NCI-H2107 (cell line): ENCODE results near the gene TMEM120A.

Experiments
- DNase-seq: peaks from one replicate; lab custom pipeline; 2025; lab: John Stamatoyannopoulos, UW

Gene TMEM120A

DNA sequence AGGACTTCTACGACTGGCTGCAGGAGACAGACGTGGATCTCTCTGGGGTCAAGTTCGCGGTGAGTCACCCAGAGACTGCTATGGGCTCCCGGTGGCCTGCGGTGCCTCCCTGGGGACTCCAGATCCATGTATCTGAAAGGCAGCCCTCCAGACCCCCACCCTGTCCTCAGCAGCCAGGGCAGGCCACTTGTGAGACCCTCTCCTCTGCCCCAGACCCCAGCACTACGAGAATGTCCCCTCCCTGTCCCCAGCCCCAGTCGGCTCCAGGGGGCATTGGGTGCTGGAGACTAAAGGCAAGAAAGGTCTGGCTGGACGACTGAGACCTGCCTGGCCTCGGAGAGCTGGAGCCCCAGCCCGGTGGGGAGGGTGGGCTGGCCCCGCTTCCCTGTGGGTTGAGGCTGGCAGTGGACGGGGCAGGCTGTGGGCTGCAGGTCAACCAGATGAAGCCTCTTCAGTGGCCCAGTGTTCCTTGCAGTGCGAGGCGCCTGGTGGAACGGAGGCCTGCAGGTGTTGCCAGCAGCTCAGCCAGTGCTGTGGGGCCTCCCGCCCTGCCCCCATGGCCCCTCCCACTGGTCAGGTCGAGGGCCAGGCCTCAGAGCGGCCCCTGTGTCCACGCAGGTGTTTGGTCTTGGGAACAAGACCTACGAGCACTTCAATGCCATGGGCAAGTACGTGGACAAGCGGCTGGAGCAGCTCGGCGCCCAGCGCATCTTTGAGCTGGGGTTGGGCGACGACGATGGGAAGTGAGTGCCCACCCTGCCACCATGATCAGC is 13.8 kb downstream of the TMEM120A start:
- no peak for DNase-seq

- DNase-seq: no peak
These were observed 14.5 kb downstream of the TMEM120A start for GRCh38 chr7:75979759-75980429.

DNA sequence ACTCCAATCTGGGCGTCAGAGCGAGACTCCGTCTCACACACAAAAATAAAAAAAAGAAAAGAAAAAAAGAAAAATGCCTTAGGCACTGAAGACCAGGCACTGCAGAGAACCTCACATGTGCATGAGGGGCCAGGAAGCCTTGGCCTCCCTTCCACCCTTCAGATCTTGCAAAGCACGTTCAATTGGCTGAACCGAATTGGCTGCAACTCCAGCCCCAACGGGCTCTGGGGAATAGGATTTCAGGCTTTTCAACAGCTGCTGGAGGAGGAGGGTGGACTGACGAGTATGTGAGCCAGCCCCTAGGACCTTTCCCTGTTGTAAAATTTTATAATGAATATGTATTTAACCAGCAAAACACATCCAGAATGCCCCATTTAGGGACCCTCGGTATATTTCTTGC is 16.7 kb downstream of the TMEM120A start:
- DNase-seq: peak; percentile 19

DNA sequence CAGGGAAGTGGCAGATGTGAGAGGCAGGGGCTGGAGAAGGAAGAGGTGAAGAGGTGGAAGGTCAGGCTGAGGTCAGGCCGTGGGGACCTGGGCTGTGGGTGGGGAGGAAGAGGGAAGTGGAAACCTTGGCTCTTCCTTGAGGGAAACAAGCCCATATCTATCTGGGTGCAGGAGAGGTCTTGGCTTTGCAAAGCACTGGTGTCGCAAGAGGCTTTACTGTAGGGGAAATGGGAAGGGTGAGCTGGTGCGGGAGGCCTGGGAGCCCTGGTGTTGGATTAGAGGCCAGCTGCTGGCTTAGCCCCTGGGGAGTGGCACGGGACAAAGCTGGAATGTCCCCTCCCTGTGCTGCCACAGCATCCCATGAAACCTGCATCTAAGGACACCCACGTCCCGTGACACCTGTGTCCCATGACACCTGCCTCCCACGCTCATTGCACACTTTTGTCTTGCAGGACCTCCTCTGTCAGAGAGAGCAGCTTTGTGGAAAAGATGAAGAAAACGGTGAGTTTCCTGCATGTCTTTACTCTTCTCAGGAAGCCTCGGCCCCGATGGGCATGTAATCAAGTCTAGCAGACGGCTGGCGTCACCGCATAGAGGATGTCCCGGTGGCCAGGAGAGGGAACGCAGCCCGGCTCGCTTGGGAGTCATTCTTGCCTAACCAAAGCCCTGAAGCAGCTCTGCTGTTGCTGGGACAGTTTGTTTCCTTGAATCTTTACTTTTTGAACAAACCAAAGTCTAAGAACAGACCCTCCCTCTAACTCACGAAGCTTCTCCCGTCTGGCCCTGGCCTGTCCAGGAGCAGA is 22.2 kb downstream of the TMEM120A start:
- no peak for DNase-seq

- DNase-seq: no peak
These were observed 23.0 kb downstream of the TMEM120A start for GRCh38 chr7:75971309-75971960.

- no peak for DNase-seq
These were observed 24.5 kb downstream of the TMEM120A start for GRCh38 chr7:75969704-75970498.

GRCh38 chr7:75969182-75969581 is 25.2 kb downstream of the TMEM120A start:
- DNase-seq: no peak

DNA sequence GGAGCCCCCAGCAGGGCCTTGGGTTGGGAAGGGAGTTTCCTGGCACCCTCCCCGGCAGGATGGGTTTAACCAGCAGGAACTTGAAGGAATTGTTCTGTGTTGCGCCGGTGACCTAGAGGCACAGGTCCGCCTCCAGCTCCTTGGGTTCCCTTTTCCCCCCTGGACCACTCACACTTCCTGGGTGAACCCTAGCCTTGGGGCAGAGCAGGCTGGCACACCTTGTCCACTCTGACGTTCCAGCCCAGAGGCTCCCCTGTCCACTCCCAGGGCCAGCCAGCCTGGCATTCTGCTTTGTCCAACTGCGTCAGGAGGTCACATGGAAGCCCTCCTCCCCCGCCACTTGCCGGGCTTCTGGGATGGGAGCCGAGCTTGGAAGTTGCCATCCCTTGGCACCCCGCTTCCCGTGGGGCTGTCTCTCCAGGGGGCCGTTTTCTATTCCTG is 25.8 kb downstream of the TMEM120A start:
- DNase-seq: no peak

DNA sequence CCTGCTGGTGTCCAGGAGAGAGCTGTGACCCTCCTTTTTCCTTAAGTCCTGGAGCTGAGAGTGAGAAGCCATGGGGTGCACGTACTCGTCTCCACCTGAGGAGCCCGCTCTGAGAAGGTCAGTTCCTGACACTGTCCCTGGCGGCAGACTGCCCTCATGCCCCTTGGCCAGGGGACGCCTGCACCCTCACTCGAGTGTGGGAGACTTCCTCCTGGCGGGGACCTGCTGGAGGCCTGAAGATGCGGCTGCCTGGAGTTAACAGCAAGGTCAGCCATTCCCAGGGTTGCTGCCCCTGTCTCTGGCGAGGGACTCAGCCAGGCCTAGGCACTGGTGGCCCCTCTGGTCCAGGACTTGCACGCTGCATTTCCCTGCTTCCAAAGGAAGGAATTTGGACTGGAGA is 26.4 kb downstream of the TMEM120A start:
- no peak for DNase-seq

GRCh38 chr7:75967487-75967997 is 26.9 kb downstream of the TMEM120A start:
- no peak for DNase-seq

GRCh38 chr7:75967055-75967454 is 27.3 kb downstream of the TMEM120A start:
- DNase-seq: no peak

GRCh38 chr7:75966190-75966961 is 28.0 kb downstream of the TMEM120A start:
- peak; percentile 41 for DNase-seq

DNA sequence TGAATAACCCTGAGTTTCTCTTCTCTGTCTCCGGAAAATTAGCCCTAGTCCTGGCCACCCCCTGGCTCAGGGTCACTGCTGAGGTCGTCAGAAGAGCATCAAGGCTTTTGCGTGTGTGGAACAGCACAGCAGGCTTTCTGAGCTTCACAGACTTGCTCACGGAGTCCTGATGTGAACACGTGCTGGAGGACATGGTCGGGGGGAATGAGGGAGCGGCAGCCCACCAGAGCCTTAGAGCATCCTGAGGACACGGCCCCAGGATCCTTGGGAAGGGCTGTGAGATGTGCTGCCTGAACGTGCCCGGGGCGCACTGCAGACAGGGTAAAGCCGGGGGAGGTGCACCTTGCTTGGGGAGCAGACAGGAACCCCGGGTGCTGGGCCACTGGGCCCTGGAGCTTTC is 28.8 kb downstream of the TMEM120A start:
- no peak for DNase-seq

DNA sequence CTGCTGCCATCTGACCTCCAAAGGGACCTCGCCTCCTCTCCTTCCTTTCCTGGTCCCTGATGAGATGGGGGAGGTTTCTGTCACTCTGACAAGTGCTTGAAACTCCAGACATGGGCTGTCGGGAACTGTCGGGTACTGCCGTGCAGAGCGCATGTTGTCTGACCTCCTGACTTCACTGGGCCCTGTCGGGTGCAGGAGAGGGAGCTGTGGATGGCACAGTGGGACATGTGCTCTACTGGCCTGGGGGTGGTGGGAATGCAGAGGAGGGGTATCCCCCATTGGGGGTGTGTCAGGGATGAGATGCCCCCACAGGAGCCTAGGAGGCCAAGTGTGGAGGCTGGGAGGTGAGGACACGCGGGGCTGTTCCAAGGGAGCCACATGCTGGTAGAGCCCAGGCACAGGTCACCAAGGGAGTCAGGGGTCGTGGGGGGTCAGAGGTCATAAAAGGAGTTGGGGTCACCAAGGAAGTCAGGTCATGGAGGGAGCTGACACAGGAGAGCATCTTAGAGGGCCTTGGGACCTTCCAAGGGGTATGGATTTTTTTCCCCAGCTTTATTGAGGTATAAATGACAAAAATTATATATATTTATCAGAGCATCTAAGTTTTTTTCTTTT is 30.9 kb downstream of the TMEM120A start:
- DNase-seq: no peak

DNA sequence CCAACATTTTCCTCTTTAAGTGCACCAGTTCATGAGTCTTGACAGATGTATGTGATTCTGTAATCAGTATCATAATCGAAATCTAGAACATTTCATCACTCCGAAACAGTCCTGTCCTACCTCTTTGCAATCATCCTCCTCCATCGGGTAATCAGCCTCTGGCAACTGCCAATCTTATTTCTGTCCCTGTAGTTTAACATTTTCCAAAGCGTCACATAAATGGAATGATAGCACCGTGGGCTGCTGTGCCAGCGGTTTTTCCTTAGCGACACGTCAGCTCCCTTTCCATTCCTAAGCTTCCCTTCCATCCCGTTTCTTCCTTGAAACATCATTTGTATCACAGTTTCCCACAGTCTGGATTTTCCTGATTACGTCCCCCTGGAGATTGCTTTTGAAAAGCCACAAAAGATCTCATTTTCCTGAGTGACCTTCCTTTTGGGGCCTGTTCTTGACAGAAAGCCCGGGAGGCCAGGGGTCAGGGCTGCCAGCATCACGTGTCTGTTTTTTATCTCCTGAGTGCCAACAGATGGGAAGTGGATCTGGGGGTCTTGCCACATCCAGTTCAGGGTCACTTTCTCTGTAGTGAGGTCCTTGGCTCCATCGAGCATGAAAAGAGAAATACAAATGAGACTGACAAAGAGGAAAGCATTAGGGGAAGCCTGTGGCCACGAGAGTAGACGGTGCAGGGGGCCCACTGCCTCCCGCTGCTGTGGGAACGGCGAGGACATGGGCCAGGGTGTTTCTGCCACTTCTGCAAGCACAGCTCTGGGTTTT is 31.6 kb downstream of the TMEM120A start:
- DNase-seq: no peak

- no peak for DNase-seq
These were observed 33.2 kb downstream of the TMEM120A start for GRCh38 chr7:75961218-75961617.

DNA sequence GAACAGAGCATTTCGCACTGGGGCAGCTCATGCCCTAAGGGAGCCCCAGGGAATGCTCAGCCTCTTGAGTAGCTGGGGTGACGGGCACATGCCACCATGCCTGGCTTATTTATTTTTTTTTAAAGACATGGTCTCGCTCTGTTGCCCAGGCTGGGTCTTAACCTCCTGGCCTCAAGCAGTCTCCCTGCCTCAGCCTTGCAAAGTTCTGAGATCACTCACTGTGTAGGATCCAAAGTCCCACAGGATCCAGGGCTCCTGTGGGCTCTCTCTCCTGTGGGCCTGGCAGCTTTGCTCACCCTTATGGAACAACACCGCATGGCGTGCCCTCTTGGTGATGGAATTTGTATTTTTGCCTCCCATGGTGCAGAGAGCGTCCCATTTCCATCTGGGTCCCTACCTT is 34.0 kb downstream of the TMEM120A start:
- no peak for DNase-seq

DNA sequence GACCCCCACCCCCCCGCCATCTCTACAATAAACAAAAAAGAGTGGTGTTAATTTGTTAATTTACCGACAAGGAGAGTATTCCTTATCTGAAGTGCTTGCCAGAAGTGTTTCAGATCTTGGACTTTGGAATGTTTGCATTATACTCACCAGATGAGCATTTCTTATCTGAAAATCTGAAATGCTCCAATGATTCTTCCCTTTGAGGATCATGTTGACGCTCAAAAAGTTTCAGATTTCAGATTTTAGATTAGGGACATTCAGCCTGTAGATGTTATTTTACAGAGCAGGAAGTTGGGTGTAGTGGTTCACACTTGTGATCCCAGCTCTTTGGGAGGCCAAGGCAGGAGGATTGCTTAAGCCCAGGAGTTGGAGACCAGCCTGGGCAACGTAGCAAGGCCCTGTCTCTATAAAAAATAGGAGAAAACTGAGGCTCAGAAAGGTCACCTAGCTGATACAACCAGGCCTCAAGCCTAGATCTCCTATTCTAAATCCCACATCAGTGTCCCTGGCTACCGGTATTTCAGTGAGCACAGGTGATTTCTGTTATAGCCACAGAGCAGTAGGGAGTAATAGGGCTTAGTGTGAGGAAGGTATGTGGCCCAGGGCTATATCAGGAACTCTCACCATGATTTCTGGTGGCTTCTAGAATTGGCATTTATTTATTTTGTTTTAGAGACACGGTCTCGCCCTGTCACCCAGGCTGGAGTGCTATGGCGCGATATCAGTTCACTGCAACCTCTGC is 35.4 kb downstream of the TMEM120A start:
- DNase-seq: no peak
